ENCODE results near the gene SLC25A19.

DNA sequence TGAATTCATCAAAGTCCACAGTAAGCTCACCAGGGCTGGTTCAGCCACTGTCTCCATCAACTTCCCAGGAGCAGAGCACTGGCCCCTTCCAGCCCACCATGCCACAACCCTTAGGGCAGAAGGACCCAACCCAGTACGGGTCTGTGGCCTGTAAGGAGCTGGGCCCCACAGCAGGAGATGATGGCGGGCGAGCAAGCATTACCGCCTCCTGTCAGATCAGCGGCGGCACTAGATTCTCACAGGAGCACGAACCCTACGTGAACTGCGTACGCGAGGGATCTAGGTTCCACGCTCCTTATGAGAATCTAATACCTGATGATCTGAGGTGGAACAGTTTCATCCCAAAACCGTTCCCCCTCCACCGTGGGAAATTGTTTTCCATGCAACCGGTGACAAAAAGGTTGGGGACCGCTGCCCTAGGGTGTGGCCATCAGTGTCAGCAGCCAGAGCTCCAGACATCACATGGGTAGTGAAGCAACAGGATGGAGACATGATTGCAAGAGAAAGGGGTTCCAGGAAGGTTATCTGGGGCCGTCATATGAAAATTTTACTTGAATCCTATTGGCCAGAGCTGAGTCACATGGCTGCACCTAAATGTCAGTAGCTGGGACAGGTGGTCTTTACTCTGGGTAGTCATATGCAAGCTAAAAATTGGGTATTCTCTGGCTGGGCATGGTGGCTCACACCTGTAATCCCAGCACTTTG, 12.4 kb upstream of the SLC25A19 start:
- TF ChIP-seq, protein P1, sequence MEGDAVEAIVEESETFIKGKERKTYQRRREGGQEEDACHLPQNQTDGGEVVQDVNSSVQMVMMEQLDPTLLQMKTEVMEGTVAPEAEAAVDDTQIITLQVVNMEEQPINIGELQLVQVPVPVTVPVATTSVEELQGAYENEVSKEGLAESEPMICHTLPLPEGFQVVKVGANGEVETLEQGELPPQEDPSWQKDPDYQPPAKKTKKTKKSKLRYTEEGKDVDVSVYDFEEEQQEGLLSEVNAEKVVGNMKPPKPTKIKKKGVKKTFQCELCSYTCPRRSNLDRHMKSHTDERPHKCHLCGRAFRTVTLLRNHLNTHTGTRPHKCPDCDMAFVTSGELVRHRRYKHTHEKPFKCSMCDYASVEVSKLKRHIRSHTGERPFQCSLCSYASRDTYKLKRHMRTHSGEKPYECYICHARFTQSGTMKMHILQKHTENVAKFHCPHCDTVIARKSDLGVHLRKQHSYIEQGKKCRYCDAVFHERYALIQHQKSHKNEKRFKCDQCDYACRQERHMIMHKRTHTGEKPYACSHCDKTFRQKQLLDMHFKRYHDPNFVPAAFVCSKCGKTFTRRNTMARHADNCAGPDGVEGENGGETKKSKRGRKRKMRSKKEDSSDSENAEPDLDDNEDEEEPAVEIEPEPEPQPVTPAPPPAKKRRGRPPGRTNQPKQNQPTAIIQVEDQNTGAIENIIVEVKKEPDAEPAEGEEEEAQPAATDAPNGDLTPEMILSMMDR (conservative IDR thresholded peaks at IDR 0.05): no peak
- TF ChIP-seq EZH2 (IDR thresholded peaks at IDR 0.05; ENCODE audit: low read depth): no peak

Measured in PC-9 (cell line).